Stimulated activated CD4-positive, alpha-beta T cell treated with anti-CD3 and anti-CD28 coated beads, TNF-alpha, amount 100 ng/mL, for 1 hour (primary cell): Measurements from ENCODE around the gene SH3BP2.

ENCODE experiments used
- DNase-seq, 3 donors: peaks; one replicate each; pipeline ENCODE4 v3.0.0-alpha.2; 2020; ENCODE audit warnings: low read depth in 3 of 3, low spot score in 1 of 3

SH3BP2 gene

DNA sequence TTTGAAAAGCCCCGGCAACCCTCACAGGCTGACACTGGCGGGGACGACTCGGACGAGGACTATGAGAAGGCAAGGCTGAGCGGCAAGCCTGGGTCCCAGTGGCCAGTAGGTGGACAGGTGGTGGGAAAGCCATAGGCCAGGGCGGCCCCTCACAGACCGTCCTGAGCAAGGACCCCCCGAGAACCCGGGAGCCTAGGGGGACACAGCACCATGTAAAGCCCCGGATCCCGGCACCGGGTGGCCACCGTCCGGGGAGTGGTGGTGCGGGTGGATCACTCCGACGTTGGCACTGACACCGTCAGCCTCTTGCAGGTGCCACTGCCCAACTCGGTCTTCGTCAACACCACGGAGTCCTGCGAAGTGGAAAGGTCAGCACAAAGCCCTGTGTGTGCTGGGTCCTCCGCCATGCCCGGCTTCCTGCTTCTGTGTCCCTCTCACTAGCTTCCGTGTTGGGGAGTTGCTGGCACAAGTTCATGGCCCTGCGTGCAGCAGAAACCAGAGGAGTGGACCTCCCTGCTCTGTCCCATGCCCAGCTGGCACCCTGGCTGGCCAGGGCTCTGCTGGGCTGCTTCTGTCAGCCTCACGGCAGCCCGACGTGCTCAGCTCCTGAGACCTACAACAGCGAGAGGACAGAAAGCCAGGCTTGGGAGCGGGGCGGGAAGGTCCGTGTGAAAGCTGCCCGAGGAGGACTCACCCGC is 38.9 kb downstream of the SH3BP2 start:
- no peak for DNase-seq

DNA sequence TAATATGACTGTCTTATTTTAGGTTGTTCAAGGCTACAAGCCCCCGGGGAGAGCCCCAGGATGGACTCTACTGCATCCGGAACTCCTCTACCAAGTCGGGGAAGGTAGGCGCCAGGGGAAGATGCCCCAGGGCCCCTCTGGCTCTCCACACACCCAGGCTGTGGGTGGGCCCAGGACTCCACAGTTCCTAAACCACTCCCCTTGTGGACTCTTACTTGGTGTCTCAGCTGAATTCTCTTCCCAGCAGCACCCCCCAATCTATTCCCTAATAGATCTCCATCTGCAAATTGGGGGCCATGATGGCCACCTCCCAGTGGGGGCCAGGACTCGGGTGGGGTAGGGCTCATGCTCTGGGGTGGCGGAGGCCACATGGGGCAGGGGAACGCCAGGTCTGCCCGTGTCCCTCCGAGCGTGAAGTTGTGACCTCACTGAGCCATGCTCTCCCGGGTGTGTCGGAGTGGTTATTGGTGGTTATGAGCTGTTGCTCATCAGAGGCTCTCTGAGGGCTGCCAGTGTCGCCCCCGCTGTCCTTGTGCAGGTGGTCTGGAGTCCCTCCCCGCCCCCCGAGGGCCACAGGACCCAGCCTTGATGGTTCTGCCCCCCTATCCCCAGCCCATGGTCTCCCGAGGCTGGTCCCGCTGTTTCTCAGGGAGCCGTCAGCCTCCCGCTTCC is 39.6 kb downstream of the SH3BP2 start:
- DNase-seq = no peak

DNA sequence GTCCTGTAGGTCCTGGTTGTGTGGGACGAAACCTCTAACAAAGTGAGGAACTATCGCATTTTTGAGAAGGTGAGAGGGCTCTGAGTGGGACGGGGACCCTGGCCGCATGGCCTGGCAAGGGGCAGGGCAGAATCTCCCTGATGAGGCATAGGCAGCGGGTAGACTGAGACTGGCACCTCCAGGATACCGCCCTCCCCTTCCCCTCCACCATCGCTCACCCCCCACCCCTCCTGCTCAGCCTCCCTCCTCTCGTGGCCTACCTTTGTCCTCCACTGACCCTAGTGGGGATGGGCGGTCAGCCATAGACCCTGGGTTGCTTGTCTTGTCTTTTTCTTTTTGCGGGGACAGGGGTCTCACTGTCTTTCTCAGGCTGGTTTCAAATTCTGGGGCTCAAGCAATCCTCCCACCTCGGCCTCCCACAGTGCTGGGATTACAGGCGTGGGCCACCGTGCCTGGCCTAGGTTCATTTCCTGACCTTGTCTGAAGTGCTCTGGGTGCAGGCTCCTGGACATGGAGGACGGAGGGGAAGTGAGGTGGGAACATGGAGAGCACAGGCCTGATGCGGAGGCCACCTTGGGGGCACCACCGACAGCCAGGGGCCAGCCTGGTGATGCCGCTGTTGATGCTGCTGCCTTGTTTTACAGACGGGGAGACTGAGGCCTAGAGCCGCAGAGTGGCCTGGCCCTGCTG is 40.2 kb downstream of the SH3BP2 start:
- no peak for DNase-seq

GRCh38 chr4:2833671-2834000 is 40.8 kb downstream of the SH3BP2 start:
- DNase-seq = no peak

GRCh38 chr4:2834001-2834921 is 41.4 kb downstream of the SH3BP2 start:
- DNase-seq = no peak

DNA sequence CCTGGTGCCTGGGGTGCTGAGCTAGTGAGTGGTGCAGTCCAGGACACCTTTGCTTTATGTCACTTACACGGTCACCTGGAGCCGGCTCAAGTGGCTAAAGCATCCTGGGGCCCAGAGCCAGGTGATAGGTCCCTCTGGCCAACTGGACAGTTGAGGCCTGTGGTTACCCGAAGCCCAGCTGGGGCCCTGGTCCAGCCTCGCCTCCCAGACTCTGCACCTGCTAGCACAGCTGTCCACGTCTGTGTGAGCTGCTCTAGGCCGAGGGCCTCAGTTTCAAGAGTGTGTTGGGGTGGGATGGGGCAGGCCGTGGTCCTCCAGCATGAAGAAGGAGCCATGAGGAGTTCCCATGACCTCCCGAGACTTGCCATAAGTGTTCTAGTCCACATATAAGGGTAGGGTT is 43.1 kb downstream of the SH3BP2 start:
- DNase-seq = no peak

DNA sequence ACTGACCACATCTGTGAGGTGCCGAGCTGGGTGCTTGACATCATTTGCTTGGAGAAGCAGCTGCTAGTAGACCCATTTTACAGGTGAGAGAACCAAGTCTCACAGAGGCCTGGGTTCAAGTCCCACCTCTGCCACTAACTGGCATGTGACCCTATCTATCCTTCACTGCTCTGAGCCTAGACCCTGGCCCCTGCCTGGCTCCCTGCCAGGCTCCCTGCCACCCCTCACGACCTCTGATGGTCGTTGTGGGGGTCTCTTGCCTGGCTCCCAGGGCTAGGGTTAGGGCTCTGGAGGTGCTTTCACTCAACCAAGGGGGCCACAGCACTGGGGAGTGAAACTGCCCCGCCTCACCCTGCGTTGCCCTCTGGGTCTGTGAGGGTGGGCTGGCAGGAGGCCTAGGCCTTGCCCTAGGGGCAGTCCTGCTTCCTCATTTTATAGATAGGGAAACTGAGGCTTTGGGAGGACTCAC is 43.5 kb downstream of the SH3BP2 start:
- DNase-seq = no peak

DNA sequence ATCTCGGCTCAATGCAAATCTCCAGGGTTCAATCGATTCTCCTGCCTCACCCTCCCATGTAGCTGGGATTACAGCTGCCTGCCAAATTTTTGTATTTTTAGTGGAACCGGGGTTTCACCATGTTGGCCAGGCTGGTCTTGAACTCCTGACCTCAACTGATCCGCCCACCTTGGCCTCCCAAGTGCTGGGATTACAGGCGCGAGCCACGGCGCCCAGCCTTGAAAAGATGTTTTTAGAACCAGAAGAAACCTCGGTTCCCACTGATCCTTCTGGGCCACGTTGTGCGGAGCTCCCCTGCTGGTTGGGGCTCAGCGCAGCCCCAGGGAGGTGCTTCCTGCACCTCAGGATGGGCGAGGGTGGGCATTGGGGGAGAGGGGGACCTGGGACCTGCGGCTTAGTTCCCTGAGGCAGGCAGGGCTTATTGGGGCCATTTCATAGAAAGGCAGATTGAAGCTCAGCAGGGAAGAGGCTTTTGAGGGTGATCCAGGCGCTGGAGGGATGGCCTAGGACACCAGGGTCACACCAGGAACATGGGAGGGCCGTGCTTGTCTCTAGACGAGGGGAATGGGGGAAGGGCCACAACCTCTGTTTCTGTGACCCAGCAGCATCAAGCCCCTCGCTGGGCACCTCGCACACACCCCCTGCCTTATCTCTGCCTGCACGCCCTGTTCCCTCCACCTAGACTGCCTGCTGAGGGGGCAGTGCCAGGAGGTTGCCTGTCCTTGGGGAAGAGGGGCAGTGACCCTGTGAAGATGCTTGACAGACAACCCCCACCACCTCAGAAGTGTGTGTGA is 44.4 kb downstream of the SH3BP2 start:
- no peak for DNase-seq

GRCh38 chr4:2837904-2838496 is 45.1 kb downstream of the SH3BP2 start:
- DNase-seq = peak; percentile 39 to 58 (median 41)

GRCh38 chr4:2839060-2839459 is 46.2 kb downstream of the SH3BP2 start:
- DNase-seq = no peak

DNA sequence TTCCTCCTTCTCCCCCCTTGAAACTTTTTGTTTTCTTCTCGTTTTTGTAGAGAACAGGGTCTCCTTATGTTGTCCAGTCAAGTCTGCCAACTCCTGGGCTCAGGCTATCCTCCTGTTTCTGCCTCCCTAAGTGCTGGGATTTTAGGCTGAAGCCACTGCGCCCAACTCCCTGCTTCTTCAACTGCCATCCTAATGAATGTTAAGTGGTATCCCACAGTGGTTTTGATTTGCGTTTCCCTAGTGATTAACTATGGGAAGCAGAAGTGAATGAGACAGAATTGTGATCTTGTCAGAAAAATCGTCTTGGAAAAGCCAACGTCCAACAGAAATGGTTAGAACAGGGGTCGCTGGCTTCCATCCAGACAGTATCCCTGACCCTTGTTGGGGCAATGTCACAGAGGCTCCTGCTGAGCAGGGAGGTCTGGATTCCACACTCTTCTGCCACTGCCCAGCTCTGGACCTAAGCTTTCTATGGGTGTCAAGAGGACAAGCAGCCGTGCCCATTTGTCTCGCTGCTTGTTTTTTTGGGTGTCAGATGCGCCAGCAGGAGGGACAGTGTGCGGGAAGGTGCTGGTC is 49.9 kb downstream of the SH3BP2 start:
- no peak for DNase-seq

DNA sequence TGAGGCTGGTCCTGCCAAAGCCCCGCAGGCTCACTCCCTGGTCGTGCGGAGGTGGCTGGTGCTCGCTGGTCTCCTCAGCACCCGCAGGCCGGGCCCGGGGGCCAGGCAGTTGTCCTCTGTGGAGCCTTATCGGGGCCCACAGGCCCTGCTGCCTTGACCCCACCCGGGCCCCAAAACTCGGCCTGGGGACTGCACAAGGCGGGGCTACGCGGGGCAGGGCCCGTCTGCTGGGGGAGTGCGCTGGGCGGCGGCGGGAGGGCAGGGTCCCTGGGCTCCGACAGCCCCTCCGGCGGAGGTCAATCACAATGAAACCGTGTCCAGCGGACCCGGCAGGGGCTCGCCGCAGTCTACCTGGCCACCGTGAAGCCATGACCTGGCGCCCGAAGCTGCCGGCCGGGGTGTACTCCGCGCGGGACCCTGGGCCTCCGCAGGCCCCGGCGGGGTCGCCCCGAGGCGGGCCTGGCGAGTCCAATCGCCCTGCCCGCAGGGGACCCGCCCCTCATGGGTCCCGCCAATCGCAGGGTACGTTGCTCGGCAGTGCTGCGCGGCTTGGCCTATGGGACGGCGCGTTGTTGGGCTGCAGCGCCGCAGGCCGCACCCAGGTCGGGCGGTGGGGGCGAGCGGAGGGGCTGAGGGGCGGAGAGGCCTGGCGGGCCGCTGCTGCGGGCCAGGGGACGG is 50.5 kb downstream of the SH3BP2 start, which contains the start of gene ADD1:
ADD1 (plus strand) TSS at position 582 of the 678 bp plus-strand sequence. CDS start 32,072 bp downstream, outside the sequence.
- DNase-seq = peak; percentile 79 to 99 (median 98)

- DNase-seq = no peak
These were observed 51.2 kb downstream of the SH3BP2 start for GRCh38 chr4:2843941-2844584.

DNA sequence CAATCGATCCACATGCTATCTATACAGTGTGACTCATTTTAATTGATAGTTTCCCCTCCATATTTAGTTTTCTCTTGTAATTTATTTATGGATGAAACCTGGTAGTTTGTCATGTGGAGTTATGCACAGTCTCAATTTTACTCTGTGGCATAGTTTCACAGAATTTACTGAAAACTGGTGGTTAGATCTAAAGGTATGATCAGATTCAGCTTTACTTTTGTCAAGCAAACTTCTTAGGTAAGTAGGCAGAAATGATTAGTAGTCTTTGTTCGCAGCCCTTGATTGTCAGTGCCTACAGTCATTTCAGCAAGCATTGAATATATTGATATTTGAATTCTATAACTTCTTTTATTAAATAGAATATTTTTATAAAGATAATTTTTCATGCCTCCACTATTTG is 53.3 kb downstream of the SH3BP2 start:
- DNase-seq = no peak

GRCh38 chr4:2847302-2847871 is 54.5 kb downstream of the SH3BP2 start:
- DNase-seq = no peak

- no peak for DNase-seq
These were observed 55.6 kb downstream of the SH3BP2 start for GRCh38 chr4:2848449-2848848.

DNA sequence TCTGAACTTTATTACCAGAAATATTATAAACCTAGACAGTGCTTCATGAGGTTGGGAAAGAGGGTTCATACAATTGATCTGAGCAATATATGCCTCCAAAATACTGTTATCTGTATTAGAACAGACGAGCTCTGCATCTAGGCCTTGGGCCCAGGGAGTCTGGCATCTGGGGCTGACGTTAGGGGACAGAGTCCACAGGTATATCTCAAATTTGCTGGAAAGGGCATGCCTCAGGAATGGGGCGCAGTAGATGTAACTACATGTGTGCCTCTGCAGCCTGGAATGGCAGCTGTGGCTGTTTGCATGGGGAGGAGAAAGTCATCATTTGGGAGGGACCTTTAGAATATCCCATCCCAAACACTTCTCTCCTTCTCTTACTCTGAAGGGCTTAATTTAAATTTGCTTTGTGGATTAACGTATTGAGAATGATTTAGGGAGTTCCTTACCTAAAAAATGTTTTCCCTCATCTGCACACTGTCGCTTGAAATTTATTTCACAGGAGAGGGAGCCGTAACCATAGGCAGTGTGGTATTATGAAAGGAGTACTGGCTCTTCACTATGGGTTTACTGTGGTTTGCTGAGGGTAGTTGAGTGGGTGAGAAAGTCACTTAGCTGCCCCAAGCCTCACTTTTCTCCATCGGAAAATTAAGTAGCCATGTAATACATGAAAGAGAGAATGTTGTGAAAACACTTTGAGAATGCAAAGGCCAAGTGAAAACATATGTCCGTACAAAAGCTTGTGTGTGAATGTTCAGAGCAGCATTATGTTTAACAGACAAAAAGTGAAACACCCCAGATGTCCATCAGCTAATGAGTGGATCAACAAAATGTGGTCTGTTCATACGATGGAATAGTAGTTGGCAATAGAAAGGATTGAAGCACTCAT is 56.6 kb downstream of the SH3BP2 start:
- no peak for DNase-seq
